Endodermal cell (in vitro differentiated cells): ENCODE measurements around the gene MED16. TPM values are rescaled to one million over a fixed set of nuclear protein-coding genes. Genes with fewer than 3 reads are reported as not detected.

ENCODE experiments used
- DNase-seq: peaks from one replicate; pipeline ENCODE4 v3.0.0-alpha.2; 2017
- H3K27ac ChIP-seq: 2 replicates; pipeline ENCODE4 v1.5.1; 2013; ENCODE audit warnings: mild to moderate bottlenecking, low read depth, low read length, moderate library complexity
- H3K27me3 ChIP-seq: 2 replicates; pipeline ENCODE4 v1.6.1; 2013; ENCODE audit warnings: mild to moderate bottlenecking, low read length, moderate library complexity; ENCODE audit not compliant: insufficient read depth, control insufficient read depth, poor library complexity, severe bottlenecking
- H3K36me3 ChIP-seq: 2 replicates; pipeline ENCODE4 v1.7.0; 2013; ENCODE audit warnings: mild to moderate bottlenecking, low read length, moderate library complexity; ENCODE audit not compliant: control insufficient read depth, insufficient read depth
- H3K4me1 ChIP-seq: one replicate; pipeline ENCODE4 v1.7.0; 2013; ENCODE audit warnings: low read length; ENCODE audit not compliant: control insufficient read depth, insufficient read depth
- H3K4me3 ChIP-seq: 2 replicates; pipeline ENCODE4 v1.5.1; 2013; ENCODE audit warnings: mild to moderate bottlenecking, low read length, moderate library complexity
- H3K9ac ChIP-seq: 2 replicates; pipeline ENCODE4 v1.6.1; 2013; ENCODE audit warnings: mild to moderate bottlenecking, low read length, moderate library complexity; ENCODE audit not compliant: poor library complexity, severe bottlenecking; ENCODE audit errors: extremely low read depth
- H3K9me3 ChIP-seq: 2 replicates; pipeline ENCODE4 v1.6.1; 2013; ENCODE audit warnings: mild to moderate bottlenecking, low read length, moderate library complexity; ENCODE audit not compliant: control insufficient read depth
- H3K27ac Mint-ChIP-seq: 2 replicates; pipeline ENCODE4 v1.8.0; 2020; ENCODE audit warnings: mixed read lengths
- H3K27me3 Mint-ChIP-seq: 2 replicates; pipeline ENCODE4 v1.8.0; 2021; ENCODE audit warnings: mild to moderate bottlenecking, mixed read lengths; ENCODE audit not compliant: insufficient read depth
- H3K36me3 Mint-ChIP-seq: 2 replicates; pipeline ENCODE4 v1.8.0; 2020; ENCODE audit warnings: low read depth, mixed read lengths
- H3K4me1 Mint-ChIP-seq: 2 replicates; pipeline ENCODE4 v1.8.0; 2020; ENCODE audit warnings: mixed read lengths
- H3K4me3 Mint-ChIP-seq: 2 replicates; pipeline ENCODE4 v1.8.0; 2020; ENCODE audit warnings: mild to moderate bottlenecking, moderate library complexity, mixed read lengths
- H3K9me3 Mint-ChIP-seq: 2 replicates; pipeline ENCODE4 v1.8.0; 2020; ENCODE audit warnings: mild to moderate bottlenecking, mixed read lengths
- CTCF ChIP-seq: fragments of 200-600 bp; sonication (generic); conservative IDR thresholded peaks from 2 replicates; pipeline ENCODE4 v1.5.0; 2021; ENCODE audit warnings: antibody characterized with exemption, mild to moderate bottlenecking
- WGBS, 2 experiments: methylation state at CpG; one replicate each; pipeline versions ENCODE4 v1.1.5 to v1.1.7; 2013; ENCODE audit warnings: missing lambda C conversion rate in 2 of 2, mixed read lengths in 1 of 2; ENCODE audit not compliant: insufficient coverage in 1 of 2, insufficient read length in 1 of 2; 5-methylcytosine and 5-hydroxymethylcytosine counted together
- total RNA-seq, 2 donors: library from RNA; stranded (reverse); fragmentation: NEBNext Ultra II Directional in 1 of 2; extraction: Animal tissue kit (Norgen Biotek cat#: 25700) in 1 of 2; gene quantifications; 2 replicates in 1 of 2; 3 replicates in 1 of 2; pipeline ENCODE4 v1.2.1, GENCODE V29; 2021

Gene MED16
- total RNA-seq, 2 donors from 2014 or later, result 75.8 to 92.4 TPM

GRCh38 chr19:911197-912033, 18.4 kb upstream of the MED16 start:
- H3K4me1 Mint-ChIP-seq, result peaks cover 5% of the 10 kb centered on the region
- no peak overlapping the region for H3K27ac ChIP-seq
- H3K36me3 ChIP-seq, result no peaks in the 10 kb centered on the region
- no peak overlapping the region for H3K27ac Mint-ChIP-seq
- no peak overlapping the region for H3K9ac ChIP-seq
- H3K27me3 Mint-ChIP-seq, result peaks cover 22% of the 10 kb centered on the region
- H3K27me3 ChIP-seq, result peaks cover 9% of the 10 kb centered on the region
- peak overlapping the region; percentile 68 for H3K4me3 Mint-ChIP-seq
- peak; percentile 72 for DNase-seq
- TF ChIP-seq CTCF, result no peak
- no peaks in the 10 kb centered on the region for H3K9me3 ChIP-seq
- H3K36me3 Mint-ChIP-seq, result peaks cover 9% of the 10 kb centered on the region
- H3K9me3 Mint-ChIP-seq, result no peaks in the 10 kb centered on the region
- H3K4me1 ChIP-seq, result no peaks in the 10 kb centered on the region
- 95% methylated on average over 22 to 53 of the region's 54 CpGs for WGBS, 2 experiments
- no peak overlapping the region for H3K4me3 ChIP-seq

- no peak overlapping the region for H3K4me3 ChIP-seq
- peak; percentile 44 for DNase-seq
- H3K9ac ChIP-seq, result no peak overlapping the region
- H3K27me3 ChIP-seq, result no peaks in the 10 kb centered on the region
- WGBS, 2 experiments, result 93 to 98% methylated on average over 8 to 14 of the region's 14 CpGs
- Mint-ChIP-seq H3K9me3 (no peaks in the 10 kb centered on the region), H3K4me1 (peaks cover 9% of the 10 kb centered on the region), H3K27me3 (no peaks in the 10 kb centered on the region), H3K27ac (no peak overlapping the region), H3K4me3 (no peak overlapping the region), H3K36me3 (peaks cover 18% of the 10 kb centered on the region)
- H3K27ac ChIP-seq, result no peak overlapping the region
- no peaks in the 10 kb centered on the region for H3K9me3 ChIP-seq
- peaks cover 7% of the 10 kb centered on the region for H3K36me3 ChIP-seq
- no peaks in the 10 kb centered on the region for H3K4me1 ChIP-seq
- no peak for TF ChIP-seq CTCF
These were observed 14.3 kb upstream of the MED16 start for GRCh38 chr19:907183-907853.

GRCh38 chr19:906480-906879, 13.5 kb upstream of the MED16 start:
- Mint-ChIP-seq H3K36me3 (peaks cover 21% of the 10 kb centered on the region), H3K9me3 (no peaks in the 10 kb centered on the region), H3K4me3 (no peak overlapping the region), H3K4me1 (peaks cover 9% of the 10 kb centered on the region), H3K27ac (no peak overlapping the region), H3K27me3 (no peaks in the 10 kb centered on the region)
- Histone ChIP-seq H3K36me3 (peaks cover 12% of the 10 kb centered on the region), H3K27ac (no peak overlapping the region), H3K4me3 (no peak overlapping the region), H3K4me1 (no peaks in the 10 kb centered on the region), H3K27me3 (no peaks in the 10 kb centered on the region), H3K9ac (no peak overlapping the region), H3K9me3 (no peaks in the 10 kb centered on the region)
- DNase-seq, result no peak
- TF ChIP-seq CTCF, result no peak
- 97 to 99% methylated on average over 6 to 7 of the region's 7 CpGs for WGBS, 2 experiments
